Measurements from ENCODE around the gene SYT11.
"Not testable (repeated sequence)": the region's sequence is repeated elsewhere in the genome, so short reads cannot be mapped to it uniquely, and the experiment has no call there.

SYT11 gene

GRCh38 chr1:155904261-155904660, 44.9 kb downstream of the SYT11 start:
- no peak for DNase-seq

GRCh38 chr1:155909894-155910293, 50.5 kb downstream of the SYT11 start:
- DNase-seq, result no peak

GRCh38 chr1:155910621-155911121, 51.3 kb downstream of the SYT11 start:
- no peak for DNase-seq

GRCh38 chr1:155911156-155912055, 52.0 kb downstream of the SYT11 start, which contains the start of gene RIT1:
TSS of gene RIT1 (minus strand) at chr1:155911349. CDS start at chr1:155910761, 588 bp downstream.
- no peak for DNase-seq

- DNase-seq, result no peak
Observed at GRCh38 chr1:155912056-155912536, 52.7 kb downstream of the SYT11 start.

- DNase-seq, result no peak
Observed at GRCh38 chr1:155913969-155914757, 54.8 kb downstream of the SYT11 start.

GRCh38 chr1:155918660-155919059, 59.3 kb downstream of the SYT11 start:
- no peak for DNase-seq

- DNase-seq, result no peak
Observed at GRCh38 chr1:155919801-155920200, 60.4 kb downstream of the SYT11 start.

GRCh38 chr1:155920717-155921116, 61.4 kb downstream of the SYT11 start:
- DNase-seq, result no peak

GRCh38 chr1:155925506-155925905, 66.1 kb downstream of the SYT11 start:
- DNase-seq, result no peak

GRCh38 chr1:155929057-155929456, 69.7 kb downstream of the SYT11 start:
- no peak for DNase-seq

- DNase-seq, result not testable (repeated sequence)
Observed at GRCh38 chr1:155930725-155931124, 71.4 kb downstream of the SYT11 start.

- DNase-seq, result no peak
Observed at GRCh38 chr1:155931332-155932038, 72.1 kb downstream of the SYT11 start.

- no peak for DNase-seq
Observed at GRCh38 chr1:155932081-155932480, 72.7 kb downstream of the SYT11 start.

- no peak for DNase-seq
Observed at GRCh38 chr1:155932487-155932886, 73.1 kb downstream of the SYT11 start.

- DNase-seq, result no peak
Observed at GRCh38 chr1:155933591-155934096, 74.3 kb downstream of the SYT11 start.

- peak; percentile 96 for DNase-seq
Observed at GRCh38 chr1:155934097-155934935, 74.9 kb downstream of the SYT11 start, which contains the start of gene KHDC4. TSS of gene KHDC4 (minus strand) at chr1:155934413. CDS start at chr1:155934373, 40 bp downstream.

Data from NCI-H524 treated with DMSO at 0.1 percent for 48 hours (cell line).